NCI-H748 (cell line): ENCODE results near the gene RNF146.
"Not testable (repeated sequence)": the region's sequence is repeated elsewhere in the genome, so short reads cannot be mapped to it uniquely, and the experiment has no call there.

Experiments used
- DNase-seq: peaks from one replicate; lab custom pipeline; 2025; ENCODE audit not compliant: unreplicated experiment; lab: John Stamatoyannopoulos, UW

RNF146 gene

GRCh38 chr6:127279815-127280214 lies 13.2 kb downstream of the RNF146 start:
- DNase-seq: no peak

GRCh38 chr6:127282184-127282583 lies 15.5 kb downstream of the RNF146 start:
- DNase-seq: no peak

DNA sequence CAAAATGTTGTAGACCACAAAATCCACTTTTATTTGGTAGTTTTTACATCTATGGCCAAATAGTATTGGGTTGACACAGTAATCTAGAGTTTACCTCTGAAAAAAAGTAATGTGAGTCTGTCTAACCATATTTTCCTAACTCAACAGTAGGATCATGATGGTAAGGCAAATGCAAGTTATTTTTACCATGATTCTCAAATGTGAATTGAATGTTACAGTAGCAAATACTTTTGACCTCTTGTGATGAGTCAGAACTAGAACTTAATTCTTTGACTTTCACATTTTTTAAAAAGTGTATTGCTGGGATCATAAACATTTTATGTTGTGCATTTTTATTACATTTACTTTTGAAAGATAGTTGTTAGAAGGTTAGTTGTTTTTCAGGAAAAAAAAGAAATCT lies 22.0 kb downstream of the RNF146 start:
- no peak for DNase-seq

- peak; percentile 26 for DNase-seq
Observed at GRCh38 chr6:127289934-127290333, 23.3 kb downstream of the RNF146 start.

- DNase-seq: no peak
Observed at GRCh38 chr6:127290391-127291265, 24.0 kb downstream of the RNF146 start.

DNA sequence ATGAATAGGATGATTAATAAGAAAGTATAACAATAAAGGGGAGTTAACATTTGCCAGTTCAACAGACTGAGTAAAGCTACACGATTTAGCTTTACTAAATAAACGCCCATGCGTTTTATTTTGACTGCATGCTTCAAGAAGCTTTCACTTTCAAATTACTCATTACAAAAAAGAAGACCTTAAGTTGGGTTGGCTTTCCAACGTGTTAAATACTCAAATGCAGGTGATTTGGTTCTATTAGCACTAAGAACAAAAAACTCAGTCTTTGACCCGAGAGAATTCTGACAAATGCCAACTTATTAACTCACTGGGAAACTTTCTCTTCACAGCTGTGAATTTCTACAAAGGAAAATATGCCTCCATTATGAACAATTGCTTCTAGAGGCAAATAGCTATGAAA lies 24.8 kb downstream of the RNF146 start:
- DNase-seq: no peak

- no peak for DNase-seq
Observed at GRCh38 chr6:127297502-127298070, 30.9 kb downstream of the RNF146 start.

DNA sequence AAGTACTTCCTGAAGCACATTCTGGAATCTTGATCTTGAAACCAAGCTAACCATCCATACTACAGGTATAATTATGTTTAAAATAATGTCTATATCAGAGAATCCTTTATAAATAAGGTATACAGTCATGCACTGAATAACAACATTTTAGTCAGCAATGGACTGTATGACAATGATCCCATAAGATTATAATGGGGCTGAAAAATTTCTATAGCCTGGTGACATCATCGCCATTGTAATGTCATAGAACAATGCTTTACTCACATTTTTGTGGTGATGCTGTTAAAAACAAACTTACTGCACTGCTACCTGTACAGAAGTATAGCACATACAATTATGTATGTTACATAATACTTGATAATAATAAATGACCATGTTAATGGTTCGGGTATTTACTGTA lies 31.8 kb downstream of the RNF146 start:
- no peak for DNase-seq

- no peak for DNase-seq
Observed at GRCh38 chr6:127299522-127300240, 33.0 kb downstream of the RNF146 start.

GRCh38 chr6:127300411-127300810 lies 33.7 kb downstream of the RNF146 start:
- DNase-seq: no peak

DNA sequence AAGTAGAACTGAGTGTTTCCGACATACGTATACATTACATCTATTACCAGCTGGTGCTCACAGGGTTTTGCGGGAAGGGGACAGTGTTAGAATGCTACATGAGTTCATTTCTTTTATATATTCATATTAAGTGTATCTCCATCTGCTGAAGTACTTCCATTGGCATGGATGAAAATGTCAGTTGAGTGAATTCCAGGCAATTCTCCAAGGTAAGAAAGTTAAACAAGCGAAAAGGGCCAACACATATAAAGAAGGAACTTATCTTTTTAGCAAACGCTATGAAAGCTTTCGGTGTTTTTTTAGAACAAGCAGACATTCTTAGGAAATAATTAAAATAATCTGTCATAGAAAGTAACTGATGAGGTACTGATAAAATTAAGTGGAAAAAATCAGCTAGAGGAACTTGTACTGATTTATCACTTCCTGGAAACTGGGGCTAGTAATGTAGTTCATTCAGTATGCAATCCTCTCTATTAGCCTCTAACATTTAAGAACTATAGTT lies 34.6 kb downstream of the RNF146 start:
- DNase-seq: no peak

- DNase-seq: peak; percentile 40
Observed at GRCh38 chr6:127302728-127303660, 36.3 kb downstream of the RNF146 start.

- DNase-seq: no peak
Observed at GRCh38 chr6:127303917-127304316, 37.3 kb downstream of the RNF146 start.

DNA sequence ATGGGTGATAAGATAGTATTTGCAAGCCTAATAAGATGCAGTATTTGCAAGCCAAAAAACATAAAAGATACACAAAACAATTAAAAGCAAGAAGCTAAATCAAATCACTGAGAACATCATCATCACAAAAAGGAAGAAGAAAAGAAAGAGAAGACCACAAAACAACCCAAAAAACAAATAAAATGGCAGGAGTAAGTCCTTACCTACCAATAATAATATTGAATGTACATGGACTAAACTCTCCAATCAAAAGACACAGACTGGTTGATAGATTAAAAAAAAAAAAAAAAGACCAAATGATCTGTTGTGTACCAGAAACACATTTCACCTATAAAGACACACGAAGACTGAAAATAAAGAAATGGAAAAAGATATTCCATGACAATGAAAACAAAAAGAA lies 39.1 kb downstream of the RNF146 start:
- DNase-seq: no peak

DNA sequence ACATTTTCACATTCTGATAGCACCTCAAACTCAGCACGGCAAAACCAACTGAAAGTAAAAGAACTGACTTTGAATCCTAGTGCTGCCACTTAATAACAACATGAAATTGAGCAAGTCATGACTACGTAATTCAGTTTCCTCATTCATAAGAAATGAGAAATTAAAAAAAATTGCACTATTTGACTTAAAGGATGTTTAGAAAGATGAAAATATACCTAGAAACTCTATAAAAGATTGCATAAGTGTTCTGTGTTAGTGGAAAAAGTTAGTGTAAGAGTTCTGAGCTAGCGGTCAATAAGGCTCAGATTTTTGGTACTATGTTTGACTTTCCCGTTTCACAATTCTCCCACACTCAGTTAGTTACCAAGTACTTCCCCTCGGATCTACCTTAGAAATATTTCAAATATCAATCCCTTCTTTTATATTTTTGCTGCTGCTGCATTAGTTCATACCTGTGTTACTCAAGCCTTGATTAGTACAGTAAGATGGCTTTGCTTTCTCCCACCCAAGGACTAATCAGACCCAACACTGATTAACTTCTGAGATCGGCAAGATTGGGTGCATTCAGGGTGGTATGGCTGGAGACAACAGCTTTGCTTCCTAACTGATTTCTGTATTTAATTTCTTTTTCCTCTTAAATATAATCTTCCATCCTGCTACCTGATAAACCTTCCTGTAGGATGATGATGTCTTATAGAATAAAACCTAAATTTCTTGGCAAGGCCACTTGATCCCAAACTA lies 50.9 kb downstream of the RNF146 start:
- DNase-seq: no peak

GRCh38 chr6:127319686-127320085 lies 53.0 kb downstream of the RNF146 start:
- DNase-seq: no peak

DNA sequence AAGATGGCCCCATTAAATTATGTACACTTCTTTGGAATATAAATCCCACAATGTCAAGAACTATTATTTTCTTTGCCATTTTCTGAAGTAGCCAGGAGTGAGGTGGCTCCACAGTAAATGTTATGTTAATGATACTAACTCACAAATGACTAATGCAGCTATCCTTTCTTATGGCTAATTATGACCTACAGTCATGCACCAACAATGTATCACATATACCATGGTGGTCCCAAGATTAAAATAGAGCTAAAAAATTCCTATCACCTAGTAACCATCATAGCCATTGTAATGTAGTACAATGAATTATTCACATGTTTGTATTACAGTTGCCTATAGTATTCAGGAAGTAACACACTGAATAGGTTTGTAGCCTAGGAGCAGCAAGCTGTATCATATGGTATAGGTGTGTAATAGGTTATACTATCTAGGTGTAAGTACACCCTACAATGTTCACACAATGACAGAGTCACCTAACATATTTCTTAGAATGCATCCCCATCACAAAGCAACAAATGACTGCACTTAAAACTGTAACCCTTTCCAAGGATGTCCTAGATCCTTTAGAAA lies 61.5 kb downstream of the RNF146 start:
- no peak for DNase-seq

GRCh38 chr6:127331256-127331655 lies 64.6 kb downstream of the RNF146 start:
- not testable (repeated sequence) for DNase-seq

DNA sequence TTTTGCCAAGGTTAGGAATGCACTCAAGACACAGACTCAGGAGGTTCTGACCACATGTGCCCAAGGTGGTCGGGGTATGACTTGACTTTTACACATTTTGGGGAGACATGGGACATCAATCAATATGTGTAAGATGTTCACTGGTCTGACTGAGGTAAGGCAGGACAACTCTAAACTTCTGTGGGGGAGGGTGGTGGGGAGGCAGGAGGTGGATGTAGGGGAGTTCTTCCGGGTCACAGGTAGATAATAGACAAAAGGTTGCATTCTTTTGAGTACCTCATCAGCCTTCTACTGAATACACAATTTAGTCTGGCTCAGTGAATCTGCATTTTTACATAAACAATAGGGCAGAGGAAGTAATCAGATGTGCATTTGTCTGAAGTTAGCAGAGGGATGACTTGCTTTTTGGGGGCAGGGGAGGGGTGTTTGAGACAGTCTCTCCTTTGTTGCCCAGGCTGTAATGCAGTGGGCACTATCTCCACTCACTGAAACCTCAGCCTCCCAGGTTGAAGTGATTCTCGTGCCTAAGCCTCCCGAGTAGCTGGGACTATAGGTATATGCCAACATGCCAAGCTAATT lies 65.8 kb downstream of the RNF146 start:
- no peak for DNase-seq
